ENCODE data around the gene SNRNP25.
"Not testable (repeated sequence)": the region's sequence is repeated elsewhere in the genome, so short reads cannot be mapped to it uniquely, and the experiment has no call there.

DNA sequence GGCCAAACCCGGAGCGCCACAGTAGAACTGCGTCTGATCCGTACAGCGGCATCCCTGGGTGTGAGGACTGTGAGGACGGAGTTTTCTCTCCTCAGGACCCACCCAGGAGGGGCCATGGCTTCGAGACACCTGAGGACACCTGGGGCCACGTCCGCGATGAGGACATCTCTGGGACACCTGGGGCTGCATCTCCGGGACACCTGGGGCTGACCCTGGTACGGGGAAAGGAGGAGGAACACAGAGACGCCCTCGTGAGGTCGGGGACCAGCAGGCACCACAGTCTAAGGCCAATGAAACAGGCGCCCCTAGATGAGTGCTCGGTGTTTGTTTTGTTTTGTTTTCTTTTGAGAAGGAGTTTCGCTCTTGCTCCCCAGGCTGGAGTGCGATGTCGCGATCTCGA, 29.5 kb upstream of the SNRNP25 start:
- not testable (repeated sequence) for TF ChIP-seq POLR2A, CTCF, POLR2AphosphoS5, EP300 (IDR thresholded peaks at IDR 0.05)
